HepG2 (cell line): ENCODE data around the gene SCN7A. TPM values are rescaled to one million over a fixed set of nuclear protein-coding genes. Genes with fewer than 3 reads are reported as not detected.

Experiments
- ATAC-seq: fragments of 200-7000 bp; cut with Tn5 transposase; 3 replicates; pipeline ENCODE4 v1.9.1; 2020; ENCODE audit warnings: mild to moderate bottlenecking, moderate library complexity
- BruUV-seq: library from RNA; stranded (reverse); fragments of 400-500 nt; replicated peaks from 2 replicates; lab custom pipeline; 2021; lab: Mats Ljungman, UMichigan
- CTCF ChIA-PET: fragments of 300-600 bp; formaldehyde crosslinking; extraction: SDS; loops from one replicate; lab custom pipeline; 2021; ENCODE audit warnings: low total read pairs, inconsistent platforms, low intra/inter-chr PET ratio; lab: Yijun Ruan, JAX
- POLR2A ChIA-PET: fragments of 350-600 bp; sonication (Branson Sonifier 250); formaldehyde crosslinking; loops from one replicate; lab custom pipeline; 2020; ENCODE audit warnings: antibody characterized with exemption, inconsistent platforms; lab: Yijun Ruan, JAX
- DNase-seq: peaks from one replicate; pipeline ENCODE4 v3.0.0-alpha.2; 2015; ENCODE audit warnings: low spot score
- FAIRE-seq: peaks from 3 replicates; lab custom pipeline; 2011; peaks lifted over from hg19 to GRCh38; lab: Jason Lieb, UNC
- H2AFZ ChIP-seq: one replicate; pipeline ENCODE4 v1.6.1; 2011; ENCODE audit warnings: low read length, inconsistent platforms
- H3K27ac ChIP-seq: fragments of 300-600 bp; 3 replicates; pipeline ENCODE4 v1.8.0; 2011; ENCODE audit warnings: mixed run types, mild to moderate bottlenecking, mixed read lengths, low read length, inconsistent platforms; ENCODE audit not compliant: insufficient read depth; ENCODE audit errors: extremely low read length
- H3K27me3 ChIP-seq, 2 experiments: fragments of 200-600 bp in 1 of 2; 2 replicates in 1 of 2; 3 replicates in 1 of 2; pipeline versions ENCODE4 v1.6.0 to v1.8.0; 2011; ENCODE audit warnings: low read length in 2 of 2, mild to moderate bottlenecking in 2 of 2, moderate library complexity in 2 of 2, inconsistent platforms in 1 of 2; ENCODE audit not compliant: insufficient read depth in 2 of 2, control insufficient read depth in 1 of 2
- H3K36me3 ChIP-seq, 2 experiments: fragments of 200-600 bp in 1 of 2; replicated peaks in 1 of 2; 2 replicates in 1 of 2; 3 replicates in 1 of 2; pipeline versions ENCODE4 v1.5.1 to v1.8.0; 2011; ENCODE audit warnings: low read length in 2 of 2, inconsistent platforms in 1 of 2; ENCODE audit not compliant: insufficient read depth in 2 of 2, control insufficient read depth in 1 of 2
- H3K4me1 ChIP-seq: 2 replicates; pipeline ENCODE4 v1.5.1; 2012; ENCODE audit warnings: low read length, inconsistent platforms; ENCODE audit not compliant: insufficient read depth
- H3K4me2 ChIP-seq: 2 replicates; pipeline ENCODE4 v1.6.0; 2011; ENCODE audit warnings: low read depth, low read length, inconsistent platforms
- H3K4me3 ChIP-seq, 3 experiments: fragments of 200-600 bp in 1 of 3; sonication (generic), shearing (Covaris generic) in 1 of 3; replicated peaks in 1 of 3; 2 replicates each; pipeline ENCODE4 v1.5.1; 2011 to 2016; ENCODE audit warnings: low read length in 3 of 3, inconsistent platforms in 2 of 3, low read depth in 2 of 3, mild to moderate bottlenecking in 2 of 3, control low read depth in 1 of 3, mixed read lengths in 1 of 3; ENCODE audit not compliant: insufficient read depth in 1 of 3
- H3K79me2 ChIP-seq: one replicate; pipeline ENCODE4 v1.6.1; 2011; ENCODE audit warnings: low read length, inconsistent platforms; ENCODE audit not compliant: insufficient read depth
- H3K9ac ChIP-seq: 2 replicates; pipeline ENCODE4 v1.6.0; 2011; ENCODE audit warnings: mild to moderate bottlenecking, low read depth, low read length, inconsistent platforms; ENCODE audit not compliant: insufficient read depth
- H3K9me3 ChIP-seq: 2 replicates; pipeline ENCODE4 v1.5.1; 2012; ENCODE audit warnings: mild to moderate bottlenecking, low read length
- H4K20me1 ChIP-seq: 2 replicates; pipeline ENCODE4 v1.6.0; 2011; ENCODE audit warnings: inconsistent platforms, mild to moderate bottlenecking, low read length, moderate library complexity; ENCODE audit not compliant: insufficient read depth
- BRD4 ChIP-seq: sonication (generic); formaldehyde crosslinking; IDR thresholded peaks from 2 replicates; pipeline ENCODE4 v1.4.0; 2020; ENCODE audit warnings: missing genetic modification reagents
- EED ChIP-seq: sonication (generic); formaldehyde crosslinking; IDR thresholded peaks from 2 replicates; pipeline ENCODE4 v1.5.0; 2020; ENCODE audit warnings: mild to moderate bottlenecking, missing genetic modification reagents
- HOXA7 ChIP-seq: sonication (generic); formaldehyde crosslinking; IDR thresholded peaks from 2 replicates; pipeline ENCODE4 v1.8.1; 2022; ENCODE audit warnings: mild to moderate bottlenecking, missing genetic modification reagents, moderate library complexity
- PCBP1 ChIP-seq: fragments of 200-400 bp; formaldehyde crosslinking; IDR thresholded peaks from 2 replicates; pipeline ENCODE4 v1.6.1; 2017; ENCODE audit warnings: mild to moderate bottlenecking, low read depth, low read length, borderline replicate concordance
- SP140L ChIP-seq: sonication (generic); formaldehyde crosslinking; IDR thresholded peaks from 2 replicates; pipeline ENCODE4 v1.4.0; 2020; ENCODE audit warnings: missing genetic modification reagents, borderline replicate concordance
- SSRP1 ChIP-seq: IDR thresholded peaks from 2 replicates; pipeline ENCODE4 v1.6.1; 2016; ENCODE audit warnings: control low read depth
- TARDBP ChIP-seq: sonication (generic); formaldehyde crosslinking; IDR thresholded peaks from 2 replicates; pipeline ENCODE4 v1.8.0; 2022; ENCODE audit warnings: mild to moderate bottlenecking, missing genetic modification reagents
- ZBTB7A ChIP-seq: sonication (generic); formaldehyde crosslinking; IDR thresholded peaks from 2 replicates; pipeline ENCODE4 v1.8.0; 2022; ENCODE audit warnings: mild to moderate bottlenecking, missing genetic modification reagents
- ZNF12 ChIP-seq: sonication (generic); formaldehyde crosslinking; IDR thresholded peaks from 2 replicates; pipeline ENCODE4 v1.5.0; 2020; ENCODE audit warnings: missing genetic modification reagents
- ZNF446 ChIP-seq: sonication (generic); formaldehyde crosslinking; IDR thresholded peaks from 2 replicates; pipeline ENCODE4 v1.5.0; 2020; ENCODE audit warnings: mild to moderate bottlenecking, missing genetic modification reagents
- WGBS: methylation state at CpG from one replicate; pipeline ENCODE4 v1.1.6; 2017; ENCODE audit warnings: low lambda C conversion rate; 5-methylcytosine and 5-hydroxymethylcytosine counted together
- in situ Hi-C: cut with HindIII; loops from 2 replicates; pipeline ENCODE4 v1.10.0; 2017; ENCODE audit warnings: low pct_unique_long_range_greater_than_20kb; ENCODE audit not compliant: extremely low pct_ligation_motif_present
- intact Hi-C: fragments of 100-400 bp; cut with micrococcal nuclease; formaldehyde crosslinking; loops from one replicate; pipeline ENCODE4 v1.10.0; 2022; ENCODE audit not compliant: unreplicated experiment
- polyA plus RNA-seq, 8 experiments: library from polyadenylated mRNA; depleted of rRNA in 3 of 8; stranded (reverse) in 7 of 8; unstranded in 1 of 8; fragments of >200 nt; fragmentation: Illumina TruSeq in 4 of 8; extraction: Trizol in 4 of 8; gene quantifications; 2 replicates each; pipeline versions ENCODE4 v1.2.1 to v1.2.3, GENCODE V29; 2011 to 2016; ENCODE audit warnings: low read depth in 4 of 8, missing spikeins in 1 of 8, mixed read lengths in 1 of 8; ENCODE audit not compliant: insufficient read depth in 1 of 8
- total RNA-seq, 5 experiments: library from RNA; depleted of rRNA; stranded (reverse); fragments of >200 nt; fragmentation: Illumina TruSeq; extraction: Trizol; gene quantifications; 2 replicates each; pipeline ENCODE4 v1.2.3, GENCODE V29; 2016; ENCODE audit warnings: low read depth in 1 of 5

Gene SCN7A
- total and polyA plus RNA-seq, 2 of the 13 experiments (the other 11 are each of a cell fraction or from before 2014, with no cell fraction given) = 0.01 TPM; not detected in 1

DNA sequence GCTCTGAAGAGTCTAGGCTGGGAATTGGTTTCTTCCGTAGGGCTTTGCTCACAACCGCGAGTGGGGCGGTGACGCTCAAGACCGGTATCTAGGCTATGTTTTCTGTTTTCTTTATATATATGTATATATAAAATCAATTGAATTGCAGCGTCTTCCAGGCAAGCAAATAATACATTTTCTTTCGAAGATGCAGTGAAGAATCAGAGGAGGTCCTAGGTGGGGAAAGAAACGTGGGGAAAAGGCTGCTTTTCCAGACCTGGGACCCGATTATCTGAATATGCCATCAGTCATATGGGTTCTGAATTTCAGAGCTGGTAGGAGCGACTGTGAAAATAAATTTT lies 117.6 kb downstream of the SCN7A start:
- peak overlapping the region; percentile 75 to 85 (median 82) for H3K4me3 ChIP-seq
- H3K27me3 ChIP-seq = no peaks in the 10 kb centered on the region; a peak in 1 of 5 replicates
- H3K9ac ChIP-seq = peak overlapping the region; percentile 65; the same call in 1 of the 2 replicates
- H2AFZ ChIP-seq = peak overlapping the region; percentile 42
- H4K20me1 ChIP-seq = 0 out of 2 replicates have a peak, but pooled peaks cover 3% of the 10 kb centered on the region
- peaks cover 34% of the 10 kb centered on the region for H3K79me2 ChIP-seq
- H3K4me1 ChIP-seq = peaks cover 42% of the 10 kb centered on the region
- BruUV-seq = TSS peak; percentile 90
- DNase-seq = no peak
- in situ Hi-C loops (no loop called here), intact Hi-C loops (loop anchor here (1.0 to 5.0 kb wide), 2 partner anchors 8 to 41 kb away; no protein-coding TSS in a partner anchor)
- POLR2A ChIA-PET = interaction anchor here (0.9 to 2.3 kb wide), 8 partner anchors 15 to 423 kb away, joined by 3 to 16 read pairs (median 4); partner anchors contain the start of gene TTC21B
- TF ChIP-seq ZNF12 (CRISPR knock-in tag) (no peak), PCBP1 (no peak), BRD4 (CRISPR knock-in tag) (no peak), SSRP1 (no peak), ZBTB7A (CRISPR knock-in tag) (no peak), HOXA7 (CRISPR knock-in tag) (no peak), TARDBP (CRISPR knock-in tag) (no peak), ZNF446 (CRISPR knock-in tag) (no peak), EED (CRISPR knock-in tag) (no peak), SP140L (CRISPR knock-in tag) (no peak)
- H3K27ac ChIP-seq = peak overlapping the region; percentile 37
- H3K36me3 ChIP-seq = no peaks in the 10 kb centered on the region
- WGBS = 6% methylated on average over 11 of the region's 11 CpGs
- CTCF ChIA-PET = interaction anchor here (1.5 kb wide), 1 partner anchor 8 kb away, joined by 6 read pairs; no protein-coding TSS in a partner anchor
- peak overlapping the region; percentile 79 for H3K4me2 ChIP-seq
- ATAC-seq = no peak
- no peak for FAIRE-seq
- H3K9me3 ChIP-seq = no peaks in the 10 kb centered on the region
